Measurements from ENCODE around the gene TGFBR3L. TPM values are rescaled to one million over a fixed set of nuclear protein-coding genes. Genes with fewer than 3 reads are reported as not detected.

The TGFBR3L gene
- total and polyA plus RNA-seq, 2 of the 4 experiments (the other 2 are of a cell fraction): 0.94 TPM; not detected in 1

GRCh38 chr19:7870571-7871436, 43.8 kb upstream of the TGFBR3L start:
- H3K4me2 ChIP-seq (ENCODE audit: low read depth, low read length): no peak overlapping the region
- no peak overlapping the region for H3K4ac ChIP-seq (ENCODE audit: low read depth, low read length)
- H4K91ac ChIP-seq (ENCODE audit: insufficient read depth, low read depth, low read length): no peak overlapping the region
- no peak overlapping the region for H3K14ac ChIP-seq (replicated peaks; ENCODE audit: low read depth, low read length)
- H3K4me1 ChIP-seq (ENCODE audit: control insufficient read depth, insufficient read depth, low read length): peaks cover 16% of the 10 kb centered on the region
- no peak overlapping the region for H2BK15ac ChIP-seq (ENCODE audit: low read depth, low read length)
- 70% methylated on average over 8 of the region's 11 CpGs; no CpG with 5 or more reads in 1 of the 2 experiments for WGBS, 2 experiments (ENCODE audit: extremely low coverage in 2 of 2, insufficient read length in 1 of 2)
- intact Hi-C loops (cut with micrococcal nuclease) (no loop called here), dilution Hi-C loops (cut with HindIII; ENCODE audit: low sequenced_read_pairs, unreplicated experiment) (no loop called here), in situ Hi-C loops (cut with MboI; ENCODE audit: low sequenced_read_pairs) (no loop called here)
- H3K9me1 ChIP-seq (ENCODE audit: insufficient read depth, low read length): no peaks in the 10 kb centered on the region
- H3K36me3 ChIP-seq (ENCODE audit: control insufficient read depth, insufficient read depth, low read length): no peaks in the 10 kb centered on the region
- ATAC-seq (ENCODE audit: low read depth) (no peak), DNase-seq (no peak)
- H3K9me3 ChIP-seq (ENCODE audit: control insufficient read depth, insufficient read depth, low read length): no peaks in the 10 kb centered on the region
- H3K23ac ChIP-seq (ENCODE audit: low read depth, low read length): no peak overlapping the region
- H2BK20ac ChIP-seq (ENCODE audit: low read depth, low read length): no peak overlapping the region
- CTCF ChIA-PET: no interaction called here
- H2AFZ ChIP-seq (replicated peaks; ENCODE audit: low read length, poor library complexity): peak overlapping the region; percentile 51
- H3K4me3 ChIP-seq (ENCODE audit: insufficient read depth, low read depth, low read length): no peak overlapping the region
- H2AK9ac ChIP-seq (replicated peaks; ENCODE audit: low read depth, low read length, poor library complexity): no peak overlapping the region
- H2AK5ac ChIP-seq (ENCODE audit: low read depth, low read length): no peak overlapping the region
- H3K79me1 ChIP-seq (ENCODE audit: low read depth in 1 of 2, low read length in 2 of 2): no peaks in the 10 kb centered on the region
- no peak overlapping the region for H3K56ac ChIP-seq (ENCODE audit: extremely low read depth, insufficient read depth, low read length)
- POLR2A ChIA-PET (ENCODE audit: unreplicated experiment): no interaction called here
- no peak overlapping the region for H4K5ac ChIP-seq (ENCODE audit: low read depth, low read length)
- H2BK120ac ChIP-seq (ENCODE audit: low read depth, low read length): no peak overlapping the region
- H4K8ac ChIP-seq (ENCODE audit: low read depth in 2 of 2, low read length in 2 of 2): no peak overlapping the region
- H4K20me1 ChIP-seq (ENCODE audit: insufficient read depth, low read length): peaks cover 8% of the 10 kb centered on the region
- no peak overlapping the region for H2BK5ac ChIP-seq (ENCODE audit: low read depth, low read length, poor library complexity, severe bottlenecking)
- H3K27ac ChIP-seq (ENCODE audit: insufficient read depth, low read length): no peak overlapping the region
- peaks cover 33% of the 10 kb centered on the region for H3K27me3 ChIP-seq (ENCODE audit: control insufficient read depth, insufficient read depth, low read length)
- no peak overlapping the region for H3K9ac ChIP-seq (ENCODE audit: low read depth, low read length)
- BruUV-seq (replicated peaks): no TSS peak
- no peak for TF ChIP-seq POLR2A (IDR thresholded peaks at IDR 0.05; ENCODE audit: low read depth, low read length)
- no peak for TF ChIP-seq MAFK (IDR thresholded peaks at IDR 0.05; ENCODE audit: low read depth, low read length)
- no peak for TF ChIP-seq FOS (IDR thresholded peaks at IDR 0.05; ENCODE audit: low read depth, low read length)
- no peak for TF ChIP-seq USF2 (IDR thresholded peaks at IDR 0.05; ENCODE audit: low read depth, low read length)
- no peak for TF ChIP-seq RFX5 (IDR thresholded peaks at IDR 0.05; ENCODE audit: low read depth, low read length)
- TF ChIP-seq SMC3 (IDR thresholded peaks at IDR 0.05; ENCODE audit: low read depth, low read length): no peak
- no peak for TF ChIP-seq CHD1 (IDR thresholded peaks at IDR 0.05; ENCODE audit: low read depth, low read length)
- TF ChIP-seq NFE2L2 (IDR thresholded peaks at IDR 0.05; ENCODE audit: low read depth, low read length): no peak
- no peak for TF ChIP-seq RCOR1 (IDR thresholded peaks at IDR 0.05; ENCODE audit: insufficient replicate concordance, low read length)
- TF ChIP-seq MAZ (IDR thresholded peaks at IDR 0.05; ENCODE audit: borderline replicate concordance, low read depth, low read length): no peak
- no peak for TF ChIP-seq RAD21 (IDR thresholded peaks at IDR 0.05; ENCODE audit: low read length)
- H3K18ac ChIP-seq (ENCODE audit: low read depth, low read length): no peak overlapping the region

All from IMR-90 (cell line).